HCT116 (cell line): ENCODE data around the gene NDUFAF5. TPM values are rescaled to one million over a fixed set of nuclear protein-coding genes. Genes with fewer than 3 reads are reported as not detected.

Experiments used
- ATAC-seq: fragments of 200-7000 bp; cut with Tn5 transposase; 2 replicates; pipeline ENCODE4 v1.9.1; 2020; ENCODE audit warnings: mild to moderate bottlenecking, moderate library complexity
- BruUV-seq: library from RNA; stranded (reverse); fragments of 400-500 nt; replicated peaks from 2 replicates; lab custom pipeline; 2021; lab: Mats Ljungman, UMichigan
- CTCF ChIA-PET: fragments of 300-600 bp; sonication (Branson Sonifier 250); formaldehyde crosslinking; loops from one replicate; lab custom pipeline; 2021; ENCODE audit warnings: antibody characterized with exemption; lab: Charles Lee
- POLR2A ChIA-PET: fragments of 300-600, 350-600 bp; sonication (Branson Sonifier 250); formaldehyde crosslinking; loops from one replicate; lab custom pipeline; 2021; ENCODE audit warnings: antibody characterized with exemption; lab: Charles Lee
- RAD21 ChIA-PET, 2 experiments: fragments of 300-600 bp; sonication (Branson Sonifier 250); formaldehyde crosslinking; loops; one replicate each; lab custom pipeline; 2023; ENCODE audit warnings: low total read pairs in 2 of 2; ENCODE audit not compliant: uncharacterized antibody in 2 of 2, unreplicated experiment in 2 of 2, low non-redundant PET in 1 of 2; lab: Charles Lee
- DNase-seq: peaks from one replicate; pipeline ENCODE4 v3.0.0-alpha.2; 2010; ENCODE audit warnings: low read depth, low spot score
- H2AFZ ChIP-seq: fragments of 200-600 bp; shearing (Covaris generic), sonication (generic); 2 replicates; pipeline ENCODE4 v1.6.1; 2017; ENCODE audit warnings: low read depth, mixed run types, mixed read lengths, antibody characterized with exemption, low read length; ENCODE audit not compliant: poor library complexity, severe bottlenecking
- H3K27ac ChIP-seq: 2 replicates; pipeline ENCODE4 v1.5.1; 2012; ENCODE audit warnings: low read depth, low read length
- H3K27me3 ChIP-seq: fragments of 200-600 bp; sonication (generic); 2 replicates; pipeline ENCODE4 v1.6.1; 2016; ENCODE audit warnings: mixed run types, low read length, mixed read lengths; ENCODE audit not compliant: insufficient read depth
- H3K36me3 ChIP-seq, 2 experiments: fragments of 200-500 bp in 1 of 2; fragments of 200-600 bp in 1 of 2; sonication (Bioruptor generic) in 1 of 2; sonication (generic) in 1 of 2; 2 replicates each; pipeline versions ENCODE4 v1.5.1 to v1.6.1; 2014 to 2016; ENCODE audit warnings: low read length in 2 of 2, inconsistent platforms in 1 of 2, mixed read lengths in 1 of 2, mixed run types in 1 of 2; ENCODE audit not compliant: insufficient read depth in 2 of 2, control insufficient read depth in 1 of 2
- H3K4me1 ChIP-seq, 2 experiments: fragments of 200-600 bp in 1 of 2; sonication (generic) in 1 of 2; 2 replicates each; pipeline versions ENCODE4 v1.5.1 to v1.6.1; 2012 to 2017; ENCODE audit warnings: low read length in 2 of 2, inconsistent platforms in 1 of 2, mild to moderate bottlenecking in 1 of 2, mixed read lengths in 1 of 2, mixed run types in 1 of 2, moderate library complexity in 1 of 2; ENCODE audit not compliant: insufficient read depth in 2 of 2, control insufficient read depth in 1 of 2
- H3K4me2 ChIP-seq: fragments of 200-600 bp; sonication (generic); 2 replicates; pipeline ENCODE4 v1.6.1; 2017; ENCODE audit warnings: mixed run types, low read length, mixed read lengths
- H3K4me3 ChIP-seq, 2 experiments: fragments of 200-600 bp in 1 of 2; sonication (generic) in 1 of 2; replicated peaks in 1 of 2; 2 replicates each; pipeline ENCODE4 v1.5.1; 2011 to 2016; ENCODE audit warnings: low read length in 2 of 2, control low read depth in 1 of 2, low read depth in 1 of 2, mild to moderate bottlenecking in 1 of 2, mixed read lengths in 1 of 2, mixed run types in 1 of 2
- H3K79me2 ChIP-seq: fragments of 200-600 bp; sonication (generic); 2 replicates; pipeline ENCODE4 v1.6.1; 2017; ENCODE audit warnings: mild to moderate bottlenecking, mixed run types, low read length, moderate library complexity, mixed read lengths; ENCODE audit not compliant: insufficient read depth
- H3K9ac ChIP-seq: fragments of 200-600 bp; sonication (generic); 2 replicates; pipeline ENCODE4 v1.6.1; 2016; ENCODE audit warnings: low read length, mixed read lengths
- H3K9me2 ChIP-seq: fragments of 200-600 bp; sonication (generic), shearing (Covaris generic); 2 replicates; pipeline ENCODE4 v1.6.1; 2017; ENCODE audit warnings: mixed run types, mild to moderate bottlenecking, moderate library complexity; ENCODE audit not compliant: insufficient read depth
- H3K9me3 ChIP-seq, 2 experiments: fragments of 200-500 bp in 1 of 2; fragments of 200-600 bp in 1 of 2; sonication (Bioruptor generic) in 1 of 2; sonication (generic) in 1 of 2; 2 replicates each; pipeline ENCODE4 v1.6.1; 2014 to 2017; ENCODE audit warnings: low read length in 2 of 2, mixed read lengths in 2 of 2, inconsistent platforms in 1 of 2, low read depth in 1 of 2, mild to moderate bottlenecking in 1 of 2, mixed run types in 1 of 2, moderate library complexity in 1 of 2; ENCODE audit not compliant: control insufficient read depth in 1 of 2, insufficient read depth in 1 of 2
- H4K20me1 ChIP-seq: fragments of 200-600 bp; sonication (generic), shearing (Covaris generic); 2 replicates; pipeline ENCODE4 v1.6.1; 2017; ENCODE audit warnings: mixed run types, mild to moderate bottlenecking, moderate library complexity; ENCODE audit not compliant: insufficient read depth
- ATF3 ChIP-seq: IDR thresholded peaks from 2 replicates; pipeline ENCODE4 v1.6.1; 2012
- CTCF ChIP-seq, 3 experiments: fragments of 200-600 bp in 1 of 3; sonication (generic) in 1 of 3; IDR thresholded peaks in 2 of 3; conservative IDR thresholded peaks in 1 of 3; 2 replicates each; pipeline ENCODE4 v1.5.1; 2012 to 2017; ENCODE audit warnings: low read depth in 2 of 3, low read length in 2 of 3, antibody characterized with exemption in 1 of 3, borderline replicate concordance in 1 of 3, control low read depth in 1 of 3, mild to moderate bottlenecking in 1 of 3, mixed read lengths in 1 of 3, mixed run types in 1 of 3, moderate library complexity in 1 of 3; ENCODE audit not compliant: insufficient read depth in 1 of 3
- EGR1 ChIP-seq: IDR thresholded peaks from 2 replicates; pipeline ENCODE4 v1.6.1; 2012; ENCODE audit warnings: low read depth
- FOSL1 ChIP-seq: IDR thresholded peaks from 2 replicates; pipeline ENCODE4 v1.6.1; 2012; ENCODE audit warnings: low read depth
- MAX ChIP-seq: IDR thresholded peaks from 2 replicates; pipeline ENCODE4 v1.6.1; 2012
- POLR2A ChIP-seq: IDR thresholded peaks from 2 replicates; pipeline ENCODE4 v1.7.0; 2011; ENCODE audit warnings: borderline replicate concordance; ENCODE audit not compliant: insufficient read depth, insufficient read length; ENCODE audit errors: extremely low read depth
- POLR2AphosphoS5 ChIP-seq: IDR thresholded peaks from 2 replicates; pipeline ENCODE4 v1.6.1; 2011; ENCODE audit warnings: mild to moderate bottlenecking, low read depth, low read length, moderate library complexity
- RAD21 ChIP-seq: IDR thresholded peaks from 2 replicates; pipeline ENCODE4 v1.6.1; 2012; ENCODE audit warnings: low read depth, mild to moderate bottlenecking
- REST ChIP-seq: IDR thresholded peaks from 2 replicates; pipeline ENCODE4 v1.6.1; 2012; ENCODE audit warnings: low read depth
- SIN3A ChIP-seq: IDR thresholded peaks from 2 replicates; pipeline ENCODE4 v1.6.1; 2012; ENCODE audit warnings: low read depth
- SRF ChIP-seq: IDR thresholded peaks from 2 replicates; pipeline ENCODE4 v1.6.1; 2012; ENCODE audit warnings: low read depth
- TCF7L2 ChIP-seq: IDR thresholded peaks from 2 replicates; pipeline ENCODE4 v1.7.0; 2011; ENCODE audit warnings: borderline replicate concordance, inconsistent platforms; ENCODE audit not compliant: insufficient read depth, insufficient read length; ENCODE audit errors: extremely low read depth
- YY1 ChIP-seq: IDR thresholded peaks from 2 replicates; pipeline ENCODE4 v1.6.1; 2011; ENCODE audit warnings: low read length, low read depth, moderate library complexity, mild to moderate bottlenecking; ENCODE audit not compliant: insufficient replicate concordance; ENCODE audit errors: extremely low read depth
- intact Hi-C: fragments of 100-400 bp; cut with micrococcal nuclease; formaldehyde crosslinking; loops from 2 replicates; pipeline ENCODE4 v1.10.0; 2022
- total RNA-seq: library from RNA; stranded (reverse); gene quantifications from one replicate; pipeline ENCODE4 v1.2.1, GENCODE V29; 2021; ENCODE audit not compliant: unreplicated experiment

The NDUFAF5 gene
- total RNA-seq, 1 experiment from 2014 or later = 30.8 TPM

GRCh38 chr20:13817342-13817741, 32.5 kb downstream of the NDUFAF5 start:
- no TSS peak for BruUV-seq
- no peak for ATAC-seq

GRCh38 chr20:13819885-13820645, 35.2 kb downstream of the NDUFAF5 start:
- Histone ChIP-seq H3K27me3 (no peaks in the 10 kb centered on the region; the same call in 1 of the 2 replicates), H3K9me2 (no peaks in the 10 kb centered on the region), H3K4me1 (no peaks in the 10 kb centered on the region), H3K9ac (no peak overlapping the region), H3K4me2 (no peak overlapping the region), H3K79me2 (no peaks in the 10 kb centered on the region), H3K9me3 (no peaks in the 10 kb centered on the region), H2AFZ (no peak overlapping the region)
- ATAC-seq = peak; percentile 87
- BruUV-seq = no TSS peak
- peak; percentile 42 for DNase-seq
- TF ChIP-seq SIN3A = no peak
- no peak for TF ChIP-seq REST
- TF ChIP-seq CTCF (IDR thresholded peaks at IDR 0.05 in 2 of 3, conservative IDR thresholded peaks at IDR 0.05 in 1 of 3; ENCODE audit: borderline replicate concordance in 1 of 3, insufficient read depth in 1 of 3, low read depth in 2 of 3, low read length in 2 of 3) = peak; percentile 47 to 61 (median 51); a peak in 4 of 6 replicates
- TF ChIP-seq YY1 = no peak
- peak; percentile 54 for TF ChIP-seq RAD21
- TF ChIP-seq, all 23 proteins: peak for 2
- RAD21 ChIA-PET = interaction anchor here in 1 of 2 experiments (0.6 kb wide), 1 partner anchor 233 kb away, joined by 4 read pairs; no protein-coding TSS in a partner anchor
- peaks cover 5% of the 10 kb centered on the region; the same call in 1 of the 2 replicates for H4K20me1 ChIP-seq
- H3K4me3 ChIP-seq = no peak overlapping the region
- intact Hi-C loops = loop anchor here (1.0 kb wide), 1 partner anchor 235 kb away; no protein-coding TSS in a partner anchor
- CTCF ChIA-PET = interaction anchor here (0.5 to 2.1 kb wide), 5 partner anchors 20 to 234 kb away, joined by 3 to 10 read pairs (median 4); no protein-coding TSS in a partner anchor
- peaks cover 16 to 19% of the 10 kb centered on the region in 2 experiments; a peak in 3 of 4 replicates for H3K36me3 ChIP-seq
- H3K27ac ChIP-seq = no peak overlapping the region
- POLR2A ChIA-PET = no interaction called here

More at GRCh38 chr20:13817342-13817741, 32.5 kb downstream of the NDUFAF5 start:
- ChIA-PET RAD21 (no interaction called here), POLR2A (no interaction called here), CTCF (interaction anchor here (0.9 to 2.0 kb wide), 3 partner anchors 9 to 29 kb away, joined by 3 to 5 read pairs (median 3); no protein-coding TSS in a partner anchor)
- Histone ChIP-seq H3K27me3 (no peaks in the 10 kb centered on the region), H3K27ac (no peak overlapping the region), H3K9ac (no peak overlapping the region), H3K4me2 (no peak overlapping the region), H2AFZ (no peak overlapping the region), H3K9me2 (no peaks in the 10 kb centered on the region), H3K4me3 (no peak overlapping the region), H3K4me1 (no peaks in the 10 kb centered on the region), H3K79me2 (no peaks in the 10 kb centered on the region), H3K9me3 (no peaks in the 10 kb centered on the region), H3K36me3 (peaks cover 28 to 30% of the 10 kb centered on the region in 2 experiments; a peak in 3 of 4 replicates), H4K20me1 (peaks cover 5% of the 10 kb centered on the region; the same call in 1 of the 2 replicates)
- TF ChIP-seq TCF7L2 (no peak), ATF3 (no peak), POLR2AphosphoS5 (no peak), RAD21 (no peak), MAX (no peak), EGR1 (no peak), SRF (no peak), FOSL1 (no peak), POLR2A (no peak)
- intact Hi-C loops = no loop called here
- no peak for DNase-seq
